Neural progenitor cell (in vitro differentiated cells): ENCODE results near the gene CFAP92.

Source experiments
- CTCF ChIP-seq: fragments of 200-600 bp; sonication (generic); IDR thresholded peaks from 2 replicates; pipeline ENCODE4 v1.5.1; 2017; ENCODE audit warnings: antibody characterized with exemption, mild to moderate bottlenecking
- EZH2 ChIP-seq: fragments of 200-600 bp; sonication (generic); IDR thresholded peaks from 2 replicates; pipeline ENCODE4 v1.6.1; 2017; ENCODE audit warnings: antibody characterized with exemption, mild to moderate bottlenecking, moderate library complexity
- EZH2phosphoT487 ChIP-seq: fragments of 200-600 bp; sonication (generic); IDR thresholded peaks from 2 replicates; pipeline ENCODE4 v1.6.1; 2017; ENCODE audit warnings: antibody characterized with exemption

- no peak for TF ChIP-seq CTCF
- no peak for TF ChIP-seq EZH2
- peak; percentile 67 for TF ChIP-seq EZH2phosphoT487
Observed at GRCh38 chr3:129003578-129004112, 9.8 kb upstream of the CFAP92 start.
